ENCODE measurements around the gene EMC8.

The EMC8 gene

GRCh38 chr16:85799497-85800320 lies at the start of gene EMC8, which contains the start of gene COX4I1:
Gene EMC8, minus strand, starts transcription at chr16:85799544. Its CDS starts 249 bp downstream, at chr16:85799295.
Gene COX4I1, plus strand, starts transcription at chr16:85799695. Its CDS starts 1,511 bp downstream, at chr16:85801206.
- Histone ChIP-seq H3K4me1 (ENCODE audit: control insufficient read depth, insufficient read depth, low read length) (peaks cover 22% of the 10 kb centered on the region), H3K27me3 (ENCODE audit: control insufficient read depth in 1 of 2, insufficient read depth in 2 of 2, low read length in 2 of 2) (no peaks in the 10 kb centered on the region), H3K27ac (ENCODE audit: low read length) (peak within 1 kb of the TSS; percentile 85), H3K9me3 (ENCODE audit: control insufficient read depth in 2 of 2, low read length in 2 of 2) (no peaks in the 10 kb centered on the region), H3K36me3 (ENCODE audit: control insufficient read depth in 2 of 2, insufficient read depth in 2 of 2, low read length in 2 of 2) (peaks cover 34 to 44% of the 10 kb centered on the region in 2 donors), H3K9ac (ENCODE audit: low read length in 2 of 2) (peak within 1 kb of the TSS; percentile 91 to 92), H3K4me3 (ENCODE audit: low read length in 2 of 2) (peak within 1 kb of the TSS; percentile 84 to 98)

- H3K9me3 ChIP-seq (ENCODE audit: control insufficient read depth in 2 of 2, low read length in 2 of 2), result no peaks in the 10 kb centered on the region
- H3K4me3 ChIP-seq (ENCODE audit: low read length in 2 of 2), result no peak overlapping the region
- peaks cover 0 to 10% of the 10 kb centered on the region in 2 donors for H3K27me3 ChIP-seq (ENCODE audit: control insufficient read depth in 1 of 2, insufficient read depth in 2 of 2, low read length in 2 of 2)
- peaks cover 5% of the 10 kb centered on the region for H3K4me1 ChIP-seq (ENCODE audit: control insufficient read depth, insufficient read depth, low read length)
- H3K36me3 ChIP-seq (ENCODE audit: control insufficient read depth in 2 of 2, insufficient read depth in 2 of 2, low read length in 2 of 2), result no peaks in the 10 kb centered on the region
- no peak overlapping the region for H3K27ac ChIP-seq (ENCODE audit: low read length)
- H3K9ac ChIP-seq (ENCODE audit: low read length in 2 of 2), result no peak overlapping the region
These were observed 49.6 kb upstream of the EMC8 start for GRCh38 chr16:85848986-85849385.

GRCh38 chr16:85847681-85848601 lies 48.6 kb upstream of the EMC8 start:
- Histone ChIP-seq H3K27ac (ENCODE audit: low read length) (no peak overlapping the region), H3K9me3 (ENCODE audit: control insufficient read depth in 2 of 2, low read length in 2 of 2) (no peaks in the 10 kb centered on the region), H3K36me3 (ENCODE audit: control insufficient read depth in 2 of 2, insufficient read depth in 2 of 2, low read length in 2 of 2) (no peaks in the 10 kb centered on the region), H3K4me1 (ENCODE audit: control insufficient read depth, insufficient read depth, low read length) (peaks cover 5% of the 10 kb centered on the region), H3K4me3 (ENCODE audit: low read length in 2 of 2) (no peak overlapping the region), H3K9ac (ENCODE audit: low read length in 2 of 2) (no peak overlapping the region), H3K27me3 (ENCODE audit: control insufficient read depth in 1 of 2, insufficient read depth in 2 of 2, low read length in 2 of 2) (peaks cover 0 to 10% of the 10 kb centered on the region in 2 donors)

- Histone ChIP-seq H3K4me3 (ENCODE audit: low read length in 2 of 2) (no peak overlapping the region), H3K27ac (ENCODE audit: low read length) (no peak overlapping the region), H3K4me1 (ENCODE audit: control insufficient read depth, insufficient read depth, low read length) (peaks cover 5% of the 10 kb centered on the region), H3K27me3 (ENCODE audit: control insufficient read depth in 1 of 2, insufficient read depth in 2 of 2, low read length in 2 of 2) (peaks cover 0 to 10% of the 10 kb centered on the region in 2 donors), H3K36me3 (ENCODE audit: control insufficient read depth in 2 of 2, insufficient read depth in 2 of 2, low read length in 2 of 2) (no peaks in the 10 kb centered on the region), H3K9ac (ENCODE audit: low read length in 2 of 2) (no peak overlapping the region), H3K9me3 (ENCODE audit: control insufficient read depth in 2 of 2, low read length in 2 of 2) (no peaks in the 10 kb centered on the region)
These were observed 47.7 kb upstream of the EMC8 start for GRCh38 chr16:85847036-85847435.

GRCh38 chr16:85846461-85846860 lies 47.1 kb upstream of the EMC8 start:
- peaks cover 5% of the 10 kb centered on the region for H3K4me1 ChIP-seq (ENCODE audit: control insufficient read depth, insufficient read depth, low read length)
- no peak overlapping the region for H3K27ac ChIP-seq (ENCODE audit: low read length)

GRCh38 chr16:85845266-85845665 lies 45.9 kb upstream of the EMC8 start:
- Histone ChIP-seq H3K36me3 (ENCODE audit: control insufficient read depth in 2 of 2, insufficient read depth in 2 of 2, low read length in 2 of 2) (no peaks in the 10 kb centered on the region), H3K9ac (ENCODE audit: low read length in 2 of 2) (no peak overlapping the region), H3K4me1 (ENCODE audit: control insufficient read depth, insufficient read depth, low read length) (peaks cover 5% of the 10 kb centered on the region), H3K27ac (ENCODE audit: low read length) (no peak overlapping the region), H3K27me3 (ENCODE audit: control insufficient read depth in 1 of 2, insufficient read depth in 2 of 2, low read length in 2 of 2) (peaks cover 0 to 13% of the 10 kb centered on the region in 2 donors), H3K4me3 (ENCODE audit: low read length in 2 of 2) (peak overlapping the region; percentile 32 to 44), H3K9me3 (ENCODE audit: control insufficient read depth in 2 of 2, low read length in 2 of 2) (no peaks in the 10 kb centered on the region)

More at GRCh38 chr16:85846461-85846860, 47.1 kb upstream of the EMC8 start:
- Histone ChIP-seq H3K9ac (ENCODE audit: low read length in 2 of 2) (no peak overlapping the region), H3K27me3 (ENCODE audit: control insufficient read depth in 1 of 2, insufficient read depth in 2 of 2, low read length in 2 of 2) (peaks cover 0 to 10% of the 10 kb centered on the region in 2 donors), H3K9me3 (ENCODE audit: control insufficient read depth in 2 of 2, low read length in 2 of 2) (no peaks in the 10 kb centered on the region), H3K4me3 (ENCODE audit: low read length in 2 of 2) (no peak overlapping the region), H3K36me3 (ENCODE audit: control insufficient read depth in 2 of 2, insufficient read depth in 2 of 2, low read length in 2 of 2) (no peaks in the 10 kb centered on the region)

- Histone ChIP-seq H3K4me3 (ENCODE audit: low read length in 2 of 2) (peak overlapping the region; percentile 32 to 44), H3K27me3 (ENCODE audit: control insufficient read depth in 1 of 2, insufficient read depth in 2 of 2, low read length in 2 of 2) (peaks cover 0 to 13% of the 10 kb centered on the region in 2 donors), H3K9ac (ENCODE audit: low read length in 2 of 2) (peak overlapping the region in 1 of 2 donors; percentile 29), H3K9me3 (ENCODE audit: control insufficient read depth in 2 of 2, low read length in 2 of 2) (no peaks in the 10 kb centered on the region), H3K27ac (ENCODE audit: low read length) (no peak overlapping the region), H3K4me1 (ENCODE audit: control insufficient read depth, insufficient read depth, low read length) (peaks cover 5% of the 10 kb centered on the region), H3K36me3 (ENCODE audit: control insufficient read depth in 2 of 2, insufficient read depth in 2 of 2, low read length in 2 of 2) (no peaks in the 10 kb centered on the region)
These were observed 45.4 kb upstream of the EMC8 start for GRCh38 chr16:85844786-85845185.

- no peak overlapping the region for H3K9ac ChIP-seq (ENCODE audit: low read length in 2 of 2)
- H3K9me3 ChIP-seq (ENCODE audit: control insufficient read depth in 2 of 2, low read length in 2 of 2), result no peaks in the 10 kb centered on the region
- peaks cover 2 to 13% of the 10 kb centered on the region in 2 donors for H3K27me3 ChIP-seq (ENCODE audit: control insufficient read depth in 1 of 2, insufficient read depth in 2 of 2, low read length in 2 of 2)
- H3K36me3 ChIP-seq (ENCODE audit: control insufficient read depth in 2 of 2, insufficient read depth in 2 of 2, low read length in 2 of 2), result no peaks in the 10 kb centered on the region
- H3K4me1 ChIP-seq (ENCODE audit: control insufficient read depth, insufficient read depth, low read length), result peaks cover 5% of the 10 kb centered on the region
- H3K27ac ChIP-seq (ENCODE audit: low read length), result no peak overlapping the region
- no peak overlapping the region for H3K4me3 ChIP-seq (ENCODE audit: low read length in 2 of 2)
These were observed 44.8 kb upstream of the EMC8 start for GRCh38 chr16:85844169-85844481.

GRCh38 chr16:85843471-85844168 lies 44.3 kb upstream of the EMC8 start:
- Histone ChIP-seq H3K4me1 (ENCODE audit: control insufficient read depth, insufficient read depth, low read length) (peaks cover 5% of the 10 kb centered on the region), H3K36me3 (ENCODE audit: control insufficient read depth in 2 of 2, insufficient read depth in 2 of 2, low read length in 2 of 2) (no peaks in the 10 kb centered on the region), H3K27ac (ENCODE audit: low read length) (no peak overlapping the region), H3K27me3 (ENCODE audit: control insufficient read depth in 1 of 2, insufficient read depth in 2 of 2, low read length in 2 of 2) (peaks cover 5 to 15% of the 10 kb centered on the region in 2 donors), H3K9me3 (ENCODE audit: control insufficient read depth in 2 of 2, low read length in 2 of 2) (no peaks in the 10 kb centered on the region), H3K9ac (ENCODE audit: low read length in 2 of 2) (no peak overlapping the region), H3K4me3 (ENCODE audit: low read length in 2 of 2) (no peak overlapping the region)

GRCh38 chr16:85842848-85843247 lies 43.5 kb upstream of the EMC8 start:
- peaks cover 5 to 20% of the 10 kb centered on the region in 2 donors for H3K27me3 ChIP-seq (ENCODE audit: control insufficient read depth in 1 of 2, insufficient read depth in 2 of 2, low read length in 2 of 2)
- H3K4me1 ChIP-seq (ENCODE audit: control insufficient read depth, insufficient read depth, low read length), result peaks cover 5% of the 10 kb centered on the region
- H3K4me3 ChIP-seq (ENCODE audit: low read length in 2 of 2), result no peak overlapping the region
- no peaks in the 10 kb centered on the region for H3K36me3 ChIP-seq (ENCODE audit: control insufficient read depth in 2 of 2, insufficient read depth in 2 of 2, low read length in 2 of 2)
- no peak overlapping the region for H3K27ac ChIP-seq (ENCODE audit: low read length)
- no peaks in the 10 kb centered on the region for H3K9me3 ChIP-seq (ENCODE audit: control insufficient read depth in 2 of 2, low read length in 2 of 2)
- H3K9ac ChIP-seq (ENCODE audit: low read length in 2 of 2), result no peak overlapping the region

Measured in stomach smooth muscle (tissue), 2 donors.